Colon (tissue), 2 donors: Measurements from ENCODE around the gene PTGER4.
"Not testable (repeated sequence)": the region's sequence is repeated elsewhere in the genome, so short reads cannot be mapped to it uniquely, and the experiment has no call there.

Experiments
- FAIRE-seq: peaks from 2 replicates; lab custom pipeline; 2012; peaks lifted over from hg19 to GRCh38; lab: Jason Lieb, UNC
- donor health status: control.
- donor health status: control.

Gene PTGER4

DNA sequence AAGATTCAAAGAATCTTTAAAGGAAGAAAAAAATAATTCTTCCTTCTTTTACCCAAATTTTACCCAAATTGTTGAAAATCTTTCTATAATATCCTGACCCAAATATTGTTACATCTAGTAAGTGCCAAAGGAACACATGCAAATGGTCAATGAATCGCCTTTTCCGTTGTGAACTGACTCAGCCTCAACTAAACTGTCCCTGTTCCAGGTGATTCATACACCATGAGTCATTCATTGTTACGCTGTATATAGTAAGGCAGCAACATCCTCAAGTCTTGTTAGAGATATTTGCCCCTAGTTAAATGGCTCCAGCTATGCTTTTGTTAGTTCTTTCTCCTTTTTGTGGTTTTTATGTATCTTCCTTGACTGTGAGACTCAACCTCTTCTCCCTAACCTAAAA, 9.7 kb downstream of the PTGER4 start:
- no peak for FAIRE-seq

DNA sequence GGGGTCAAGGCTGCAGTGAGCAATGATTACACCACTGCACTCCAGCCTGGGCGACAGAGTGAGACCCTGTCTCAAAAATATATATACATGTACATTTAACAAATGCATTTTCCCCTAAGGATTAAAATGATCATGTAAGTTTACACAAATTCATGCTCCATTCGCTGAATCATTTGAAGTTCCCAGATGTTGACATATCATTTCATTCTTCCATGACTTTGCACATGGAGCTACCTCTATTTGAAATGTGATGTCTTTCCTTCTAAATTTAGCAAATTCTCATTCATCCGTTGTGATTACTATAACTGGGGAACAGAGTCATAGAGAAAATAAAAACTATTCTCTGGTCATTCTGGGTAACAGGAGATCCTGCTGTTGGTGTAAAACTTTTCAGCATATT, 10.6 kb downstream of the PTGER4 start:
- FAIRE-seq, result no peak

DNA sequence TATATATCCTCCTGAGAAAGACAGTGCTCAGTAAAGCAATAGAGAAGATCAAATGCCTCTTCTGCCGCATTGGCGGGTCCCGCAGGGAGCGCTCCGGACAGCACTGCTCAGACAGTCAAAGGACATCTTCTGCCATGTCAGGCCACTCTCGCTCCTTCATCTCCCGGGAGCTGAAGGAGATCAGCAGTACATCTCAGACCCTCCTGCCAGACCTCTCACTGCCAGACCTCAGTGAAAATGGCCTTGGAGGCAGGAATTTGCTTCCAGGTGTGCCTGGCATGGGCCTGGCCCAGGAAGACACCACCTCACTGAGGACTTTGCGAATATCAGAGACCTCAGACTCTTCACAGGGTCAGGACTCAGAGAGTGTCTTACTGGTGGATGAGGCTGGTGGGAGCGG, 12.2 kb downstream of the PTGER4 start:
- FAIRE-seq, result no peak

DNA sequence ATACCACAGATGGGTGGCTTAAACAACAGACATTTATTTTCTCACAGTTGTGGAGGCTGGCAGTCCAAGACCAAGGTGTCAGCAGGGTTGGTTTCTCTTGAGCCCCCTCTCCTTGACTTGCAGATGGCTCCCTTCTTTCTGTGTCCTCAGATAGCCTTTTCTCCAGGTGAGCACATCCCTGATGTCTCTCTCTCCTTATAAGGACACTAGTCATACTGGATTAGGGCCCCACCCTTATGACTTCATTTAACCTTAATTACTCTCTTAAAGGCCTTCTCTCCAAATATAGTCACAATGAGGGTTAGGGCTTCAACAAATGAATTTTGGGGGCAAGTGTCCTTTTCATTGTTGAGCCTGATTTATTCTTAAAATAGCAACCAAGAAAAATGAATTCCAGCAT, 14.7 kb downstream of the PTGER4 start:
- FAIRE-seq, result no peak

DNA sequence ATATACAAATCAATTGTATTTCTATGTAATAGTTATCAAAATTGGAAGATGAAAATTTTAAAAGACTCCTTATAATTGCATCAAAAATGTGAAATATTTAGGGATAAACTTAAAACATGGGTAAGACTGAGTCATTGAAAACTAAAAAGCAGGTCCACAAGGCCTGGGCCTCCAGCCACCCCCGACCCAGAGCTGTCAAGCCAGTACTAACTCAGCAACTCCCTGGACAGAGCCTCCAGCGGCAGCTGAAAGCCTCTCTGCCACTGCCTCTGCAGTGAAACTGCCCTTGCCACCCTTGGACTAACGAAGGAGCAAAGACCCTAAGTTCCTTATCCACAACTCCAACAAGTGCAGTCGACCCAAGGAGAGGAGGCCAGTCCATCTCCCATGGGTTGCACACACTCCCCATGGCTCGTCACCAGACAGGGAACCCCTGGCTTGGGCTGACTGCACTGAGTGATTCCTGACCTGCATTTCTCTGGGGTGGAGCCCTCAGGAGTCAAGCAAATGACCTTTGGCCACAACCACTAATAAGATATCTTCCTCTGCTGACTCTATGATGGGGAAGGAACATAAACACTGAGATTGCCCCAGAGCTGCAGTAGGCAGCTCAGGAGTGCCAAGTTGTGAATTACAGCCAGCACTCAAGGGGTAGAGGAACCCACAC, 20.5 kb downstream of the PTGER4 start:
- FAIRE-seq, result no peak

DNA sequence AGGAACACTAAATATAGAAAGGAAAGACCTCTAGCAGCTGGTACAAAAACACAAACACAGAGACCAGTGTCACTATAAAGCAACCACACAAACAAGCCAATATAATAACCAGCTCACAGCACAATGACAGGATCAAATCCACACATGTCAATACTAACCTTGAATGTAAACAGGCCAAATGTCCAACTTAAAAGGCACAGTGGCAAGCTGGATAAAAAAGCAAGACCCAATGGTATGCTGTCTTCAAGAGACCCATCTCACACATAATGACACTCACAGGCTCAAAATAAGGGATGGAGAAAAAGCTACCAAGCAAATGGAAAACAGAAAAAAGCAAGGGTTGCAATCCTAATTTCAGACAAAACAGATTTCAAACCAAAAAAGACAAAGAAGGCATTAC, 22.3 kb downstream of the PTGER4 start:
- not testable (repeated sequence) for FAIRE-seq

DNA sequence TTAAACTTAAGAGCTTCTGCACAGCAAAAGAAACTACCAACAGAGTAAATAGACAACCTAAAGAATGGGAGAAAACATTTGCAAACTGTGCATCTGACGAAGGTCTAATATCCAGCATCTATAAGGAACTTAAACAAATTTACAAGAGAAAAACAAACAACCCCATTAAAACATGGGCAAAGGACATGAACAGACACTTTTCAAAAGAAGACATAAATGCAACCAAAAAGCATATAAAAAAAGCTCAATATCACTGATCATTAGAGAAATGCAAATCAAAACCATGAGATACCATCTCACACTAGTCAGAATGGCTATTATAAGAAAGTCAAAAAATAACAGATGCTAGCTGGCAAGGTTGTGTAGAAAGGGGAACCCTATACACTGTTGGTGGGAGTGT, 25.8 kb downstream of the PTGER4 start:
- not testable (repeated sequence) for FAIRE-seq

DNA sequence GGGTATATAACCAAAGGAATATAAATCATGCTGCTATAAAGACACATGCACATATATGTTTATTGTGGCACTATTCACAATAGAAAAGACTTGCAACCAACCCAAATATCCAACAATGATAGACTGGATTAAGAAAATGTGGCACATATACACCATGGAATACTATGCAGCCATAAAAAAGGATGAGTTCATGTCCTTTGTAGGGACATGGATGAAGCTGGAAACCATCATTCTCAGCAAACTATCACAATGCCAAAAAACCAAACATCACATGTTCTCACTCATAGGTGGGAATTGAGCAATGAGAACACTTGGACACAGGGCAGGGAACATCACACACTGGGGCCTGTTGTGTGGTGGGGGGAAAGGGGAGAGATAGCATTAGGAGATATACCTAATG, 30.9 kb downstream of the PTGER4 start:
- not testable (repeated sequence) for FAIRE-seq

DNA sequence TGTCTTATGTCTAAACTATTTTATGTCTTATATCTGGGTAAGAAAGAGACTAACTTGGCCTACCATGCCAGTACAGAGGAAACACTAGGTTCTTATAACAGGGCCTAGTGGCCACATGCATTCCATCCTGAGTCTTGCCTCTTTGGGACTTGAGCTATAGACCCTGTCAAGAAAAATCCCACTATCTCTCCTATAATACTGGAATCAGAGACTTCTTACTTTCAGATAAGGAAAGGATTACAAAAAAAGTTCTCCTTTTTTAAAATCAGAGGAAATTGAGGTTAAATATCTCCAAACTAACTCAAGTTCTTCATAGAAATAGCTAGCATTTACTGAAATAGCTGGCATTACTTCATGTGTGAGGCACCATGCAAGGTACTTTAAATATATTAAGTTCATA, 34.3 kb downstream of the PTGER4 start:
- FAIRE-seq, result no peak

DNA sequence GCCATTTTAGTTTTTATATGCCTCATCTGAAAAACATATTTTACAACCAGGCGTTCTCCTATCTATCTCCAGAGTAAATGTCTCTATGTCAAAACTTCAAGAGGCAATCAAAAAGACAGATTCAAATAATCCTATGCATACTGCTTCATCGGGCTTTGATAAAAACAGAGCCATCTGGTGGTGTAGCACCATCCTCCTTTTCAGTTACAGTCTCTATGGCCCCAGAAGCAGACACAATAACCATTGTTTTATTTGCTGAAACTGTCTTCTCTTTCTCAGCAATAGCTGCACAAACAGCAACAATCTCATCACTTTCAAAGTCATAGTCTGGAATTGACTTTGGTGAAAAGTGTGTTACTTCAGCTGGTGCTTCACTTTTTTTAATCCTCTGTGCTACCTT, 36.3 kb downstream of the PTGER4 start:
- FAIRE-seq, result no peak

DNA sequence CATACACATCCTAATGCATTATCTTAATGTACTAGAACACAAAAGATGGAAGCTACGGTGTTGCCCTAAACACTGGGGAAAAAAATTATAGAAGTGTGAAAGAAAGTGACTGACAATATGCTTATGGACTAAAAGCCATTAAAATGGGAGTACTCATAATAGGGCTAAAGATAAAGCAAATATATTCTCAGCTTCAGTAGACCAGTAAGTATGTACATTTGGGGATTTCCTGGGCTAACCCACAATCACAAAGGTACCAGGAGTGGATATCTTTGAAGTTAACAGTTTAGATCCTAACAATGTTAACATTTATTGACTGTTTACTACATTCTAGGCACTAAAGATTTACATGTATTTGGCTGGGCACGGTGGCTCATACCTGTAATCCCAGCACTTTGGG, 36.9 kb downstream of the PTGER4 start:
- FAIRE-seq, result no peak

DNA sequence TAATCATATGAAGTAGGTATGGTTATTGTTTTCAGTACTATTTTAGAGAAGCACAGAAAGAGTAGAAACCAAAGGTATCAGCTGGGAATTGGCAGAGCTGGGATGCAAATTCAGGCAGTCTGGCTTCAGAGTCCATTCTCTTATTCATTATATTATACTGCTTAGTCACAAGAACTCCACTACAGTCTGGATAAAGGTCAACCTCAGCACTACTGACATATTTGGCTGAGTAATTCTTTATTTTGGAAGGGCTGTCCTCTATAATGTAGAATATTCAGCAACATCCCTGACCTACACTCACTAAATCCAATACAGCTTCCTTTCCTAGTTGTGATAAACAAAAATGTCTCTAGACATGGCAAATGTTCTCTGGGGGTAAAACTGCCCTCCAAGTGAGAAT, 37.6 kb downstream of the PTGER4 start:
- FAIRE-seq, result no peak

DNA sequence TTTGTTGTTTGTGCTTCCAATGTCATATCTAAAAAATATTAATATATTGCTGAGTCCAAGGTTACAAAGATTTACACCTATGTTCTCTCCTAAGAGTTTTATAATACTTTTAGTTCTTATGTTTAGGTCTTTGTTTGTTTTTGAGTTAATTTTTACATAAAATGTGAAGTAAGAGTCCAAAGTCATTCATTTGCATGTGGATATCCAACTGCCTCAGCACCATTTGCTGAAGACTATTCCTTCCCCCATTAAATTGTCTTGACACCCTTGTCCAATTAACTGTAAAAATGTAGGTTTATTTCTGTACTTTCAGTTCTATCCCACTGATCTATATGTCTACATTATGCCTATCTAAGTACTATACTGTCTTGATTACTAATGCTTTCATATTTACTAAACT, 40.4 kb downstream of the PTGER4 start:
- FAIRE-seq, result peak; percentile 87

DNA sequence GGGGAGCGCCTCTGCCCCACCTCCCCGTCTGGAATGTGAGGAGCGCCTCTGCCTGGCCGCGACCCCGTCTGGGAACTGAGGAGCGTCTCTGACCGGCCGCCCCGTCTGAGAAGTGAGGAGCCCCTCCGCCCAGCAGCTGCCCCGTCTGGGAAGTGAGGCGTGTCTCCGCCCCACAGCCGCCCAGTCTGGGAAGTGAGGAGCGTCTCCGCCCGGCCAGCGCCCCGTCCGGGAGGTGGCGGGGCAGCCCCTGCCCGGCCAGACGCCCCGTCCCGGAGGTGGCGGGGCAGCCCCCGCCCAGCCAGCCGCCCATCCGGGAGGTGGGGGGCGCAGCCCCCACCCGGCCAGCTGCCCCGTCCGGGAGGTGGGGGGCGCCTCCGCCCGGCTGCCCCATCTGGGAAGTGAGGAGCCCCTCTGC, 42.8 kb downstream of the PTGER4 start:
- FAIRE-seq, result not testable (repeated sequence)

DNA sequence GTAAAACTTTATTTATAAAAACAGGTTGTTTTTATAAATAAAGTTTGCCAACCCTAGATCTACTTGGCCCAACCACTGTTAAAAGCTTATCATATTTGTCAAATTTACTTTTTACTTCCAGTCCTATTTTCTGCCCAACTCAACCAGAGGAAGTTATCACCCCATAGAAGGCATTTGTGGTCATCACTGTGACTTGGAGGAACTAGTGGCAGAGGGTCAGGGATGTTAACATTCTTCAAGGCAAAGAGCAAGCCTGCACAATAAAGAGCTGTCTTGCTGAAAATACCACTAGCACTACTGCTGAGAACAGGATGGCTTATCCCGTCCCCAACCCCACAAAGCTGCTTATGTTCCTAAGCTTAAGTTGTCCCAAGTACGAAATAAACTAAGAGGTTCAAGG, 53.7 kb downstream of the PTGER4 start:
- no peak for FAIRE-seq

DNA sequence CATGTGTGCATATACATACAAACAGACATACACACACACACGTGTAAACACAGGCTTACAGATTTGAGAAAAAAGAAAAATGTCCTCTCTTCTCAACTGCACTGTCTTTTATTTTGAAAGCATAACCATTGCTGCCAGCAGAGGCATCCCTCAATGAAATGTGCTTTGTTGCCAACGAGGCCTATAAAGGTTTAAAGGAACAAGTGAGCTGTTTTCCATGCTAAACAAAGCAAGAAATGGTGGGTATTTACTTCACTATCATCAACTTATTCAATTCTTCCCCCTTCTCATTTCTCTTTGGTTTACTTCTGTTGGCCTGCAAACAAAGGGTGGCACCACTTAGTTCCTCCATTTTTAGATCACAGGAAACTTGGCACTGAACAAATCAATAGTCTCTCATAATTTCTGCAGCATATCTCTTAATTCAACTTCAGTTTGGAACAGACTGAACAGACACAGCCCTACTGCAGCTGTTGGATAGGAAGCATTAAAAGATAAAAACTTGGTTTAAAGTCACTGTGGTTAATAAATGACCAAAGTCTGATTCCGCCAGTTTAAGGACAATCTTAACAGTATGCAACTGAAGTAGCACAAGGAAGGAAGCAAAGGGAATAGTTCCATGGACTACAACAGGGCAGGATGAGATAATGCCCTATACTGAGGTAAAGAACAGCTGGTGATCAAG, 54.3 kb downstream of the PTGER4 start:
- no peak for FAIRE-seq

DNA sequence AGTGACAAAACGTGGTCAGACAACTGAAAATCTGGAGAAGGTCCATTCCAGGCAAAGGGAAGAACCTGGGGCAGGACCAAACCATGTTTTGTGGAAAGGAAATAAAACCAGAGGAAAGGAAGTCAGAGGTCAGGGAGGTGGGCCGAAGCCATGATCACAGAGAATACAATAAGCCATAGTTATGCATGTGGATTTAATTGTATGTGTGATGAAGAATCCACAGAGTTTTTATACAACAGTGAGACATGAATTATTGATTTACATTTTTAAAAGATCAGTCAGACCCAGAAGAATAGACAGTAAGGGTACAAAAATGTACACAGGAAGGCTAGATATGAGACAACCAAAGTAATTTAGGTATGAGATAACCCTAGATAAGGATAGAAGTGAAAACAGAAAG, 55.3 kb downstream of the PTGER4 start:
- no peak for FAIRE-seq

DNA sequence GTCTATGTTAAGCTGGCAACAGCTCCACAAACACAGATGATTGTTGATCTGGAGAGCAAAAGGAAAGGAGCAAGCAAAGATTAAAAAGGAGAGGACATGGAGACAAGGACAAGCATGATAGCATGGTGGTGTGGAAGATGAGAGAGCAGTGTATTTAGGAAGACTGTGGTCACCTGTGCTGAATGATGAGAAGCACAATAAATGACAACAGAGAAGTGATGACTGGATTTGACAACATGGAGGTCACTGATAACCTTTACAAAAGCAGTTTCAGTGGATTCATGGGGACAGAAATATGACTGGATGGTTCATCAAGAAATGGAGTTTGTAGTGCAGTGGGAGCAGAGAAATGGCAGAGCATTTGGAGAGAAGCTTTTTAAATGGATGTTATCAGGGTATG, 55.9 kb downstream of the PTGER4 start:
- no peak for FAIRE-seq

DNA sequence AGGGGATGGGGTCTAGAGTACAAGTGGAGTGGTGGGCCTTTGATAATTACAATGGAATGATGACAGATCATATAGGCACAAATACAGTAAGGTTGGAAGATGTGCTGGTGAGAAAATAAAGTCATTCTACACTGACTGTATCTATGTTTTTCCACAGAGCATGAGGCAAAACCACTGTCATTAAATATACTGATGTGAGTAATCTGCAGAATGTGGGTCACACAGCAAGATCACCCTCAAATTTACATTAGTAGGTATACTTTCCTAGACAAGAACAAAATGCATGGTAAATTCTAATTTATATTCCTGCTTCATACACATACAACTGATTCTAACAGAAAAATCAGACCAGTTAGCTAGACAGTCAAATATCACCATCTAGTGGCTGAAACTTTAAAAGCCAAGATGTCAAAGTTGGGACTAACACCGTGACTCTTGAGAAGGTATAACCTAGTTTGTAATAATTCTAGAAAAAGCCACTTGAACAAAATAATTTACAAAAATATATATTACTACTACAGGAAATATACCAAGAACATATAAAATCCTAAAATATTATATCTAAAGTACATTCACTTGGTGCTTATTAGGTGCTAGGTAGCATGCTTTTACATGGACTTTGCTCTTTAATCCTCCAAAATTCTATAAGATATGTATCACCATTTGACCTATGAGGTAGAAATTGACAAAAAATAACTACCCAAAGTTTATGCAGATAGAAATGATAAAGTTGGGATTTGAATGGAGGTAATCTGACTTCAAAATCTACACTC, 56.6 kb downstream of the PTGER4 start:
- peak; percentile 75 for FAIRE-seq

DNA sequence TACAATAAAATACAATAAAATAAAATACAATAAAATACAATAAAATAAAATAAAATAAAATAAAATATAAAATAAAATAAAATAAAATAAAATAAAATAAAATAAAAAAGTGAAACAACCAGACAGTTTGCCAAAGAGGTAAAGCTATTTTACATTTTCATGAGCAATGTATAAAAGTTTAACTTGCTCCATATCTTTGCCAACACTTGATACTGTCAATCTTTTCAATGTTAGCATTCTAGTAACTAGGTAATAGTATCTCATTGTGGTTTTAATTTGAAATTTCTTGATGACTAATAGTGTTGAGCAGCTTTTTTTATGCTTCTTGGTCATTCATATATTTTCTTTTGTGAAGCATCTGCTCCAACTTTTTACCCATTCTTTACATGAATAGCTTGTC, 58.8 kb downstream of the PTGER4 start:
- FAIRE-seq, result peak; percentile 18
